HG03342 (cell line): ENCODE results near the gene LTBP2.

ENCODE experiments used
- ATAC-seq: cut with Tn5 transposase; IDR thresholded peaks from one replicate; pipeline ENCODE4 v1.9.1; 2021; ENCODE audit warnings: mild to moderate bottlenecking, moderate library complexity; ENCODE audit not compliant: unreplicated experiment

The LTBP2 gene

DNA sequence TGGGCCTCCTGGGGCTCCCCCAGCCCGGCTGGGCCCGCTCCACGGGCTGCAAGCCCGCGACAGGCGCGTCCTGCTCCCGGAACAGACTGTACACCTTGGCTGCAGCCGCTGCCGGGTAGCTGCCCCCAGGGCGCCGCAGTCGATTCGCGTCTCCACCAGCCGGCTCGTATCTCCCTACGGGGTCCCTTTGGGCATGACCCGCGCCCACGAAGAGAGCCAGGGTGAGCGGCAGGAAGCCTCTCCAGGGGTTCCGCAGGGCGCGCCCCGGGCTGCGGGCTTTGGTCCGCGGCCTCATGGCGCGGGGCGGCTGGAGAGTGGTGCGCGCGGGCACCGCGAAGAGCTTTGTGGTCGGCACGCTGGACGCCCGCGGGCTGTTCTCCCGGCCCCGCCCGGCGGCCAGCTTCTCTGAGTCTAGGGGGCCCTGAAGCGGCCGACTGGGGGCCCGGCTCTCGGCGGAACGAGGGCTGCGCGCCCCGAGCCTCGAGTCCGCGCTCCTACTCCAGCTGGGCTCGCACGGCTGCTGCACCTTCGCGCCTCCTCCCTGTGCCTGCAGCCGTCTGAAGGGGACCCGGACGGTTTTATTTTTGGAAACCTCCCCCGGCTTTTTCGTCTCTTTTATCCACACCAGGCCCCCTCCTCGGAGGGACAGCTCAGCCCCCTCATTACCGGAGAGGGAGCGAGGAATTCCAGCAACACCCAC, at the start of gene LTBP2:
TSS of gene LTBP2 (minus strand) at position 588 of the 700 bp plus-strand sequence. CDS start at position 295, 293 bp downstream.
- ATAC-seq: no peak

DNA sequence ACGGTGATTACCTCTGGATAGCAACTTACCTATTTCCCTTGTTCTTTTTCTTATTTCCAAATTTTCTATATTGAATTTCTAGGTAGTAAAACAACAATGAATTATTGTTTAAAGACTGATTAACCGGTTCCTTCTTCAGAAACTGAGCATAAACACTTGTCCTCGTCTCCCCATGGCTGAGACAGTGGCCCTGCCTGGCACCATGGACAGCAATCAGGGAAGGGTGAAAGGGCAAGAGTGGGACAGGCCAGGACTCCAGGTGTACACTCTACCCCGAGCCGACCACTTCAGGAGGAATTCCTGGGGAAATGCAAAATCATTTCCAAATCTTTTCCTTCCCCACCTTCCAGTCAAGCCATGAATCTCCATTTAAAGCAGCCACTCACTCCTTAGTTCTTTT, 48.8 kb upstream of the LTBP2 start:
- ATAC-seq: no peak

DNA sequence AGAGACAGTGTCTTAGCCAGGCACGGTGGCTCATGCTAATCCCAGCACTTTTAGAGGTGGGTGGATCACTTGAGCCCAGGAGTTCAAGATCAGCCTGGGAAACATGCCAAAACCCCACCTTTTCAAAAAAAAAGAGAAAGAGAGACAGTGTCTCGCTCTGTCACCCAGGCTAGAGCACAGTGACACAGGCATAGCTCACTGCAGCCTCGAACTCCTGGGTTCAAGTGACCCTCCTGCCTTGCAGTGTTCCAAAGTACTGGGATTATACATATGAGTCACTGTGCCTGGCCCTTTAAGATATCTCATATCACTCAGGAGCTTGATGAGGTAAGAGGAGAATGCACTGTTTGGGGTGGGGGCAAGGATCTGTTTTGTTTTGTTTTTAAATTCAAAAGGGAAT, 48.1 kb upstream of the LTBP2 start:
- ATAC-seq: no peak

DNA sequence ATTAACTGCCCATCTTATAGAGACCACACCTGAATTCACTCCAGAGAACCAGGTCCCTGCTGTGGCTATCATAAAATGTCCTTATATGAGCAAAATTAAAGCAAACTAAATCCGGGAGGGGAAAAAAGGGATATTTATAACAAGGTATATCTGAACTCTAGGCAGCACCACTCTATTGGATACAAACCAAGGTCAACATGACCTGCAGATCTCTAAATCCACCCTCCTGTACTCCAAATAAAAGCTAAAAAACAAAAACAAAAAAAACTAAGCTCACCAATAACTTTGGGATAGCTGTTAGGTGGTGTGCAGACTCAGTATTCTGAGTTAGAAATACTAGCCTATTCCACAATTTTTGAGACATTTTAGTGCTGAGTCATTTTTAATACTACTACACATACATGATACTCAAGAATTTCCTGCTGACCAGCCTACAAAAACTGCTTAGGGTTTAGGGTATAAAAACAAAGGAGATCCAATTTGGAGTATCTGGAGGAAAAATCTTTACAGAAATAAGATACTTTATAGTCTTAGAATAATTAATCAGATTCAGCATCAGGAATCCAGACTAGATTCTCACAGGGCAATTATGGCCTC, 46.6 kb upstream of the LTBP2 start:
- no peak for ATAC-seq

DNA sequence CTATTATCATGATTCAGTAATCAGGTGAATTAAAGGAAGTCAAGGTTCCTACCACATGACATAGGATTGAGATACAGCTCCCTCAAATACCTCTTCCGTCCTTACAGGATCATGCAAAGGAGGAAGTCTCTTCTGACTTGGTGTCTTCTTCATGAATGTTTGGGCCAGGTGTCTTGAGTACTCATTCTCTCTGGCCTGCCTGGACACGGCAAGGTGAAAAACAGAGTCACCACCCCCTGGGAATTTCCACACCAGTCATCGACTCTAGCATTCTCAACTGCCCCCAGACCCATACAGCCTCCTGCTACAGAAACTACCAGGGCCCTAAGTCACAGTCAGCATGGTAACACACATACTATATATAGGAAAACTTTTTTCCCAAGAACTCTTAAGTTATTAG, 44.9 kb upstream of the LTBP2 start:
- ATAC-seq: no peak

DNA sequence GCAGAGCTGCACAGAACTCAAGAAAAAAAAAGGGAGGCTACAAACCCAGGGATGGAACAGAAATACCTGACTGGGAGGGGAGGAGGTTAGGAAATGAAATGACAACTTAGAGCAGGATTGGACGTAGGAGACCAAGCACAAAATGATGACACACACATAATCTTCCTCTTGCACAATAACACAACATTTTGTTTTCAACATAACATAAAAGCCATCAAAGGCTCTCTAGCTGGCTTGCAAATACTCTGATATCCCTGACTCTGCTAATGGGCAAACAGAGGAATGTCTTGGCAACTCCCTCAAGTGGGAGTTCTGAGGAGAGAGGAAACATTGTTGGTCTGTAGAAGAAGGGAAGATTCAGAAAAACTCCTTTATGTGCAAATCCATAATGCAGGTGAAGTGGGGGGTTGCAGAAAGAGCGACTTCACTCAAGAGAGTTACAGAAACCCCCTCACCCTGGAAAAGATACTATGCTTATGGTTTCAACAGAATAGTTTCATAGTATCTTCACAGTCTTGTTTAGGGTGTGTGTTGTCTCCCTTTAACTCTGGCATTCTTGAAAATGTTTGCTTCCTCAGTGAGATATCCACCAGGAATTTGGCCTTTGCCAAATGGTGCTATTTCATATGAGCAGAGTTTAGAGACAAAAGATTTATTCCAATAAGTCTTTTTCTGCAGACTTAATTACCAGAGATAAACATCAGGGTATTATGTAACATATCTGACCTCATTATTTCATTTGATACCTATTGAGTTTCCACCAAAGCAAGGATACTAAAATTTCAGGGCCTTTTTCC, 43.8 kb upstream of the LTBP2 start:
- no peak for ATAC-seq

DNA sequence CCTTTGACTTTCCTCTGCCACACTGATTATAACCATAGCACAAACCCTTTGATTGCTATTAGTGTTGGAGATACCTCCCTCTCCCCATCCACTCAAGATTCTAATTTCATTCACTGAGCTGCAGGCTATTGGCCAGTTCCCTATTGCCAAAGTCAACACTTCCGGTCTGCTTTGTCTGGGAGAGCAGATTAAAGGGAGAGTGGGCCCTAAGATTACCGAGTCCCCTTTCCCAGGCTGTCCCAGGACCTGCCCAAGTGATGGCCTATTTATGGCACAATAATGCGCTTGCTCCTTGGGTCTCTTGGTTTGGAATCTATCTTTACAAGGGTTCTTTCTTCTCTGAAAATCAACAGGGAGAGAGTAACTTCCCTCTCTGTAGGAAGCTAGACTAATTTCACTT, 42.9 kb upstream of the LTBP2 start:
- no peak for ATAC-seq

DNA sequence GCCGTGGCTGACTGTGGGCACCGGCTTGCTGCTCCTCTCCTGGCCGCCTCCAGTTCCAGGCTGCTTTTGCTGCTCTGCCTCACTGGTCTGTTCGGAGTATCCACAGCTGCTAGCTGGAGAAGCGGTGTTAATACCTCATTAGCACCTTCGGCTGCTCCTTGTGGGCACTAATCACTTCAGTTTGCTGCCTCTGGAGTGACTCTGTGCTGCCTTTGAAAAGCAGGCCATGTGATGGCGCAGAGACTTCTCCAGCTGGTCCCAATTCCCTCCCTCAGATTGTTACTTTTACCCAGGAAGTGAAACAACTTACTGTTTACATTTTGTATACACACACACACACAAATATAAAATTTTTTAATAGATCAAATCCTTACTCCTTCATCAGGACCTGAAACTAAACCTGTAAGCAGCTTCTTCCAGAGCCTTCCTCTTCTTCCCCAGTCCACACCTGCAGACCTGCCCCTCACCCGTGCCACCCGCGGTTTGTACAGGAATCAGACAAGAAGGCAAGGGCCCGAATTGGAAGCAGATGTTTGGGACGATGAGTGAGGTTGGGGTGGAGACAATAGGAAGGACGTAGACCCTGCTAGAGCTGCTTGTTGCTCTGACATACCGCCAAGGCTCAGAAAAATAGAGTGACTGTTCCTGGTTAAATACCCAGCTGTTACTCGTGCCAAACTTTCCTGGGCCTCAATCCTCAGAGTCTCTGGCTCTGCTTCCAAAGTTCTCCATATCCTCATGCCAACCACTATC, 41.5 kb upstream of the LTBP2 start:
- ATAC-seq: no peak

DNA sequence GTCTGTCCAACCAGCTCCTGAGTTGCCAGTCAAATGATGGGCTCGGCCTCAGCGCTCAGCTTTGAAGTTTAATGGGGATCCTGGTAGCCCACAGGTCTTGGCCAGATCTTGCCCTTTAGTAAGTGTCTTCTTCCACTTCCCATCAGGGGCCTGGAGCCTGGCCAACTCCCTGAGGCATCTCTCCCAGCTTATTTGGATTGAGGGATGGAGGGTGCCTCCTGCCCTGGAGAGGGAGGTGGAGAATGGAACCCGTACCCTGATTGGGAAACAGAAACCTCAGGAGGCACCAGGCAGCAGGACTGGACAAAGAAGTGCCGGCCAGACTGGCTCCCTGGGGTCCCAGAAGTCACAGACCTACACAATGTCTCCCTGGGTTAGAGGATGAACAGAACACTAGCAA, 40.5 kb upstream of the LTBP2 start:
- ATAC-seq: no peak

DNA sequence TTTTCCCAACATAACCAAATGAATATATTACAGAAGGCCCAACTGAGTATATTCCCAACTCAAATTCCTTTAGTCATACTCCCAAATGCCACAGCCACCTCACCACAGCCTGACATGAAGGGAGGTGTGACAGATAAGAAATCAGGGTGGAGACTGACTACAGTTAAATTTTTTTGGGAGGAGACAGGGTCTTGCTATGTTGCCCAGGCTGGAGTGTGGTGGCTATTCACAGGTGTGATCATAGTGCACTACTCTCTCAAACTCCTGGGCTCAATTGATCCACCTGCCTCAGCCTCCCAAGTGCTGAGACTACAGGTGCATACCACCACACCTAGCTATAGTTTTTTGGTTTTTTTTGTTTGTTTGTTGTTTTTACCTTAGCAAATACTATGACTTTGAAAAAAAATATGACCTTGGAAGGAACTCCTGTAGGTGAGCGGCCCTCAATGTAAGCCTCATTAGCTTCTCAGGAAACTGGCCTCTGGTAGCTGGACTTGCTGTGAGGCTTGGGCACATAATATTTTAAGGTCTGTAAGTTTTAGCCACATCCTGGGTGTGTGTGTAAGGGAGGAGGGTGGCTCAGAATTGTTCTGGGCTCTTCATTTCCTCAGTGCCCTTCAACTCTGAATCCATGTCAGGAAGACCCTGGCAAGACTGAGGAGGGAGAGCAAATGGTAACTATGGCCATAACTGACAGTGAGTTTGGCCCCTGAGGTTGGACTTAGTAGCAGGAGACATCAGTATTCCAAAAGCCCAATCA, 39.1 kb upstream of the LTBP2 start:
- ATAC-seq: no peak

DNA sequence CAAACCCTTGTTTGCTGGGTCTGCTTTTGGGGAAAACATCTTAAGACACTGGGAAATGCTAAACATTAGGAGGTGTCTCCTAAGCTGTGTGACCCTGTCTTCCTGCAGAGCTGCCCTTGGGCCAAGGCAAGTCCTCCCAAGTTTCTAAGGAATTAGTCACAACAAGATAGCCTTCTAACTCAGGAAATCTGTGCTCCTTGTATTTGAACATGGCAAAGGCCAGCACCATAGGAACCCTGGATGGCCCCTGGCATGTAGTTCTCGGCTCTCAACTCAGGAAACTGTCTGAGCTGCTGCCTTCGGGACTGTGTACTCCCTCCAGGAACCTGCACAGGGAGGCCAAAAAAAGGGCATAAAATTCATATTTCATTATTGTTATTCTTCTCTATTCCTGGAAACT, 37.6 kb upstream of the LTBP2 start:
- ATAC-seq: no peak

DNA sequence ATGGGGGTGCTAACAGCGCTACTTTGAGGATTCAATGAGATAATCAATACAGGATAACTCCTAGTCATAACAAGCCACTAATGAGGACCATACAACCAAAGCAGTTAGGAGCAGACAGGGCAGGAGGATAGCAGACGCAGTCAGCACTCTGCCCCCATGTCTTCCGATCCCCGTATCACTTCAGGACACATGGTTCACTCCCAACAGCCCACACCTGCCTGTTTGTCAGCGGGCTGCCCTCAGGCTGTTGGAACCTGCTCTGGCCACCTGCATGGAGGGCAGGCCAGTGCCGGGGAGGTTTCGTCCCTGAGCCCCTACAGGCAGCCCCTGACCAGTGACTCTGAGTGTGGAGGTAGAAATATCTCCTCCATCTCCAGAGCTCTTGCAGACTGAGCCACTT, 37.1 kb upstream of the LTBP2 start:
- no peak for ATAC-seq

DNA sequence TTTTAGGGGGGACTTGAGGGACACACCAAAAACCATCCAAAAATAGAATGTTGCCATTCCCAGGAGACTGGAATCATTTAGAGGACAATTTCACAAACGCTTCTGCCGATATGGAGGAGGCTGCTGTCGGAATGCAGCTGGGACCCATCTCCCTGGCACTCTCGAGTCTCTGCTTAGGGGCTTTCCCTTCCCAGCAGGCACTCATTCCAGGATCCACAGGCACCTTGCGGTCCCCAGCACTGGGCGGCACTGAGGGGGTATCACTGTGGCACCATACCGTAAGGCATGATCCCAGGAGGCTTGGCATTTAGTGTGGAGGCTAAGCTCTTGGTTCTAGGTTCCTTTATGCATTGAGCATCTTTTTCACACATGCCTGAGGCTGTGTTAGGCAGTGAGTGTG, 36.6 kb upstream of the LTBP2 start:
- no peak for ATAC-seq

DNA sequence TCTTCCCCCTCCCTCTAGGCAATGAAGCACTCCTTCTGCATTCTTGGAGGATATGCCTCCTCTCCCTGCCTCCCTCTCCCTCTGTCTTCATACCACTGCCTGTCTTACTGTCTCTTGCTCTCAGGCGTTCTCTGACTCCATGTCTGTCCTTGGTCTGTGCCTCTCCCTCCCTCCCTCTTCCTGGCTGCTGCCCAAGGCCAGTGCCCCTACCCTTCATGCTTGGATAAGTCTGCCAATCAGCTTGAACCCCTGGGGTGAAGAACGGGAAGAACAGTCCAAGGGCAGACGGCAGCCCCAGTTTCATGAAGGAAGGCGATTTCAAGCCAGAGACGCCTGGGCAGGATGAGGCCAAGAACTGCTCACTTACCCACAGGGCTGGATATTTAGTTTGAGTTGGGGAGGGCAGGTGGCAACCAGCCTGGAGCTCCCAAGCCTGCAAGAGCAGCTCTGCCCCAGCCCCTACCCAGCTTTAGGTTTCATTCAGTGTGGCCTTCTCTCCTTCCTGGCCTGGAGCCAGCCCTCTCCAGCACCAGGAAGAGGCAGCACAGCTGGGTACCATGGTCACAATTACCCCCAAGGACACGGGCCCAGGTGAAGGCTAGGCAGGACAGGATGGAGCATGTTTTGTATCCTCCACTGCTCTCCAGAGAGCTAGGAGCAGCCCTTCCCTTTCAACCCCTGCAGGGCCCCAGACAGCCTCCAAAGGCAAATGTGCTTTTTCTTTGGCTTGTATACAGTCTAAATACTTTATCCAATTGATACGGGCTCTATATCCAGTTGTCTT, 35.8 kb upstream of the LTBP2 start:
- ATAC-seq: no peak

DNA sequence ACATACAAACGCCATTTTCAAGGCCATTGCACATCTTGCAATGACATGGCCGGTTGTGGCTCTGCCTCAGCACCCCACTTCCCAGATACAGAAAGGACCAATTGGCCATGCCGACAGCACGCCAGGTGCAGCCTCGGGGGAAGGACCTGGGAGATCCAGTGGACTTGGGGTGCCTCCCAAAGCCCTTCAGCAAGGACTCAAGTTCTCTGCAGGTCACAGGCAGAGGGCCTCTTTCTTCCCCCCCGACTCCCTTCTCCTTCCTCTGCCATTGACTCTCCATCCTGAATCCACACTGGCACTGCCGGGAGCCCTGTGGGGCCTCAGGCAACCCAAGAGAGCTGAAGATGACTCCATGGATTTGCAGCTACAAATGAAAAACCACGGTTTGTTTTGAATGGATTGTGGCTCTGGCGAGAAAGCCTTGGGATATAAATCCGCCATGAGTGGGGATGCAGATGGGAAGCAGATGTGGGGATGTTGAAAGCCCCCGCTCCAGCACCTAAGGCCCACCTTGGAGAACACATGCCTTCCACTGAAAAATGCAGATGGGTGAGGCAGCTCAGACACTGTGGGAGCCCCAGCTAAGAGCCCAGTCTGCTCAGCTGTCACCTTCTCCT, 35.1 kb upstream of the LTBP2 start:
- ATAC-seq: no peak

DNA sequence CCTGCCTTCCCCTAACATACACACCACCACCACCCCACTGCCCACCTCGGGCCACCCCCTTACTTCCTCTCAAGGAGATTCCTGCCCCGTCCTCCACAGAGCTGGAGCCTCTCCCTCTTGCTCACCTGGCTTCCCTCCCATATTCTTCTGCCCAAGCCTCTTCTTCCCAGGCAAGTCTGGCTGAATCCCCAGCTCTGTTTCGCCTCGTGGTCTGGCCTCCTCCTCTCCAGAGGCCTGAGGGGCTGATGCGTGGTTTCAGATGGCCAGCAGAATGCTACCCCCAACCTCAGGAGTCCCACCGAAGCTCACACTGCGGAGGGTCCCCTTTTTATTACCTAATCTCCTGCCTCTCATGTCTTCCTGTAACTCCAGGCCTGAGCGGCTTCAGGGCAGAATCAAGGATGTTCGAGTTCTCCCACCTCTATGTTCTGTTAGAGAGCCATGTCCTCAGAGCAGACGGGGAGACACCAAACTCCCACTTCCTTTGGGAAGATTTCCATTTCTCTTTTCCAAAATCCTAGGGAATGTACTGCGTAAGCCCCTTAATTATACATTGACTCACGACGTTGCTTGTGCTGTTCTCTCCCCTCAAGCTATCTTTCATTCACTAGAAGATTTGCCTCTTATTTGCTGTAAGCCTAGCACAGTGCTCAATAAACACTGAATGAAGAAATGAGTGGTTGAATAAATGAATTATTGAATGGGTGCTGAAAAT, 33.9 kb upstream of the LTBP2 start:
- no peak for ATAC-seq

DNA sequence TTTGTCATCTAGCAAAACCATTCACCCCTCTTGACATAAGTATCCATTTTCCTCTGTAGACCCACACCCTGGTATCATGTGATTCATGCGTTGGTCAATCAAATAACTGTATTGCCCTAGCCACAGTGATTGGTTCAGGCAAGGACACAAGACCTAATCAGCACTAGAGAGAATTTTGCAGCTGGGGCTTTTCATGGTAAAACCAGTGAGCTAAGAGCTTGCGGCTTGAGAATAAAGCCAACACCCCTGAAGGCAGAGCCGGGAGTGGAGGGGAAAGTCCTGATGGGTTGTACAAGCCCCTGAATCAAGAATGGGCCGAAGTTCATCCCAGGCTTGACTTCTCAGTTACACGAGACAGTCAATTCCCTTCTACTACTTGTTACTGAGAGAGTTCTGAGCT, 33.2 kb upstream of the LTBP2 start:
- ATAC-seq: no peak

DNA sequence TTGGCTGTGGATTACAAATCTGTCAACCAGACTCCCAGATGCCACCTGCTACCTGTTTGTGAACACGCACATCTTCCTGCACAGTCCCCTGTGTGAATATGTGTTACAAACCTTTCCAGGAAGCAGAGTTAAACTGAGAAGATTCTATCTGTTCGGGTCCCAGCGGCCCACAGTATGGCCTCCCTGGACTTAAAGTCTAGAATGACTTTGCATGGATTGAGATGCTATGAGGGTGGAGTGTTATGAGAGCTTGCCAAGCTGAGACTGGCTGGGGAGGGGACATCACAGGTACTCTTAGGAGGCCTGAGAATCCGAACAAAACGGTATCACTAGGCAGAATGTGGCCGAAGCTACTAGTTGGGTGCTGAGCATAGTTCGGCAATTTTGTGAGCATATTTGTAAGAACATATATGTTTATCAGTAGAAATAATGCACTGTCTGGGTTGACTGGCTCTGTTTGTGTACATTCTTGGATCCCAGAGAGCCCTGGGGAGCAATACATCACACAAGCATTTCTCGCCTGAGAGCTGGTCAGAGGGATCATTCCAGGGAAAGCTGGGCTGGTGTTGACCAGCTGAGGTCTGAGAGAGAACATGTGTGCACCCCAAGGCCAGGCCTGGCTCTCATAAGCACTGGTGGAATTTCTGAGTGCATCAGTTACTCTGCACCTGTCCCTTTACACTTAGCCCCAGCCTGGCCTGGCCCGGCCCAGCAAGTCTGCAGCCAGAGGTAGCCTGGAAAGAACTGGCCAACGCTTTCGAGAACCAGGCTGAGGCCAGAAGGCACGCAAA, 29.8 kb upstream of the LTBP2 start:
- ATAC-seq: no peak
